ENCODE data around the gene NFIX. TPM values are rescaled to one million over a fixed set of nuclear protein-coding genes. Genes with fewer than 3 reads are reported as not detected.

Gene NFIX
- total and polyA plus RNA-seq, 2 of the 13 experiments (the other 11 are each of a cell fraction or from before 2014, with no cell fraction given): 3.4 to 5.4 TPM

DNA sequence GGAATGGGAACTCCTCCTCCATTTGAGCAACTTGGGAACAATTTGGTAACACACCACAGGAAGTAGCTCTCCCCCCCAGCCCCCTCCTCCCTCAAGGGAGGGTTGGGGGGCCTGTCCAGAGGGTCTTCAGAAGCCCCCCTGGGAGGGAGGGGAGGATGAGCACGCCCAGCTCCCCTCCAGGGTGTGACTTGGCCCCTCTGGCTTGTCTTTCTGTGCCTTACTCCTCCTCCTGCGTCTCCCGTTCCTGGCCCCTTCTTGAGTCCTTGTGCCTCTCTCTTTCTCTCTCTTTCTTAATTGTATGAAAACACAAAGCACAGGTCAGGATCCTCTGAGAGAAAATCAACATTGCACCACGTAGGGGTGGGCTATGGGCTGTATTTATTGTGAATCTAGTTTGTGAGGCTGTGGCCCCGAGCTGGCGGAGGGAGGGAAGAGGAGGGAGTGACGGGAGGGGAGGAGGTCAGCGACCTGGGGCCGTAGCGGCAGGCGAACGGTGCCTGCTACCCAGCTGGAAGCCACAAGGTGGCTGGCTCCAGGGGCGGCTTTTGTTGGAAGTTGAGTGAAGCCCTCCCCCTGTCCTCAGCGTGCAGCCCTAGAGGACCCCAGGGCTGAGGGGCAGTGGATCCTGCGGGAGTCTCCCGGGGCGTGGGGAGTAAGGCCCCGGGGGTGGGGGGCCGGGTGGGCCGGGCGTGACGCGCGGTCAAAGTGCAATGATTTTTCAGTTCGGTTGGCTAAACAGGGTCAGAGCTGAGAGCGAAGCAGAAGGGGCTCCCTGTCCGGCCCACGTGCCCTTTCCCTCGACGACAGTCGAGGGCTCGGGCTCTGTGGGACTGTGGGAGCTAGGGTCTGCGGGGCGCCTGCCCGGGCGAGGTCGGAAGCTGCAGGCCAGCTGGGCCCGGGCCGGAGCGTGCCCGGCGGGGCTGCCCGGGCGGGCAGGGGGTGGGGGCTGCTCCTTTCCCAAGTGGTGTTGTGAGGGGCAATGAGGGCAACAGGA, 101.0 kb downstream of the NFIX start (continued):
- TF ChIP-seq, protein P1, sequence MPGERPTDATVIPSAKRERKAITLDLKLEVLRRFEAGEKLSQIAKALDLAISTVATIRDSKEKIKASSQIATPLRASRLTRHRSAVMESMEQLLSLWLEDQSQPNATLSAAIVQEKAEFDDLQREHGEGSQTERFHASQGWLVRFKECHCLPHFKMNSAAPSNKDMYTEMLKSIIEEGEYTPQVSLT (CRISPR knock-in tag; IDR thresholded peaks at IDR 0.05; ENCODE audit: borderline replicate concordance, low read depth): no peak
- TF ChIP-seq NONO (IDR thresholded peaks at IDR 0.05) (no peak), NONO (CRISPR knock-in tag; conservative IDR thresholded peaks at IDR 0.05) (no peak), RCOR2 (CRISPR knock-in tag; IDR thresholded peaks at IDR 0.05) (no peak), RFX1 (IDR thresholded peaks at IDR 0.05) (no peak), ZNF251 (CRISPR knock-in tag; IDR thresholded peaks at IDR 0.05) (no peak), ZSCAN20 (CRISPR knock-in tag; IDR thresholded peaks at IDR 0.05; ENCODE audit: borderline replicate concordance) (no peak), FOSL1 (CRISPR knock-in tag; IDR thresholded peaks at IDR 0.05; ENCODE audit: borderline replicate concordance) (no peak), ZSCAN22 (CRISPR knock-in tag; IDR thresholded peaks at IDR 0.05) (no peak), JUND (CRISPR knock-in tag; IDR thresholded peaks at IDR 0.05) (no peak), SP1 (IDR thresholded peaks at IDR 0.05) (no peak), SP1 (CRISPR knock-in tag; IDR thresholded peaks at IDR 0.05) (no peak), ZNF781 (CRISPR knock-in tag; IDR thresholded peaks at IDR 0.05; ENCODE audit: borderline replicate concordance, not compliant biosample characterization) (no peak), NR2F1 (CRISPR knock-in tag; IDR thresholded peaks at IDR 0.05) (peak; percentile 63 to 74; a peak in 3 of 4 replicates)
- TF ChIP-seq, protein P2, sequence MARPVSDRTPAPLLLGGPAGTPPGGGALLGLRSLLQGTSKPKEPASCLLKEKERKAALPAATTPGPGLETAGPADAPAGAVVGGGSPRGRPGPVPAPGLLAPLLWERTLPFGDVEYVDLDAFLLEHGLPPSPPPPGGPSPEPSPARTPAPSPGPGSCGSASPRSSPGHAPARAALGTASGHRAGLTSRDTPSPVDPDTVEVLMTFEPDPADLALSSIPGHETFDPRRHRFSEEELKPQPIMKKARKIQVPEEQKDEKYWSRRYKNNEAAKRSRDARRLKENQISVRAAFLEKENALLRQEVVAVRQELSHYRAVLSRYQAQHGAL (CRISPR knock-in tag; IDR thresholded peaks at IDR 0.05; ENCODE audit: not compliant biosample characterization): no peak
- TF ChIP-seq, protein P3, sequence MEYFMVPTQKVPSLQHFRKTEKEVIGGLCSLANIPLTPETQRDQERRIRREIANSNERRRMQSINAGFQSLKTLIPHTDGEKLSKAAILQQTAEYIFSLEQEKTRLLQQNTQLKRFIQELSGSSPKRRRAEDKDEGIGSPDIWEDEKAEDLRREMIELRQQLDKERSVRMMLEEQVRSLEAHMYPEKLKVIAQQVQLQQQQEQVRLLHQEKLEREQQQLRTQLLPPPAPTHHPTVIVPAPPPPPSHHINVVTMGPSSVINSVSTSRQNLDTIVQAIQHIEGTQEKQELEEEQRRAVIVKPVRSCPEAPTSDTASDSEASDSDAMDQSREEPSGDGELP (IDR thresholded peaks at IDR 0.05; ENCODE audit: borderline replicate concordance, low read depth): peak; percentile 54; the same call in 1 of the 2 replicates
- TF ChIP-seq, protein P4, sequence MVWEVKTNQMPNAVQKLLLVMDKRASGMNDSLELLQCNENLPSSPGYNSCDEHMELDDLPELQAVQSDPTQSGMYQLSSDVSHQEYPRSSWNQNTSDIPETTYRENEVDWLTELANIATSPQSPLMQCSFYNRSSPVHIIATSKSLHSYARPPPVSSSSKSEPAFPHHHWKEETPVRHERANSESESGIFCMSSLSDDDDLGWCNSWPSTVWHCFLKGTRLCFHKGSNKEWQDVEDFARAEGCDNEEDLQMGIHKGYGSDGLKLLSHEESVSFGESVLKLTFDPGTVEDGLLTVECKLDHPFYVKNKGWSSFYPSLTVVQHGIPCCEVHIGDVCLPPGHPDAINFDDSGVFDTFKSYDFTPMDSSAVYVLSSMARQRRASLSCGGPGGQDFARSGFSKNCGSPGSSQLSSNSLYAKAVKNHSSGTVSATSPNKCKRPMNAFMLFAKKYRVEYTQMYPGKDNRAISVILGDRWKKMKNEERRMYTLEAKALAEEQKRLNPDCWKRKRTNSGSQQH (CRISPR knock-in tag; IDR thresholded peaks at IDR 0.05; ENCODE audit: low read depth): no peak
- TF ChIP-seq, protein P5, sequence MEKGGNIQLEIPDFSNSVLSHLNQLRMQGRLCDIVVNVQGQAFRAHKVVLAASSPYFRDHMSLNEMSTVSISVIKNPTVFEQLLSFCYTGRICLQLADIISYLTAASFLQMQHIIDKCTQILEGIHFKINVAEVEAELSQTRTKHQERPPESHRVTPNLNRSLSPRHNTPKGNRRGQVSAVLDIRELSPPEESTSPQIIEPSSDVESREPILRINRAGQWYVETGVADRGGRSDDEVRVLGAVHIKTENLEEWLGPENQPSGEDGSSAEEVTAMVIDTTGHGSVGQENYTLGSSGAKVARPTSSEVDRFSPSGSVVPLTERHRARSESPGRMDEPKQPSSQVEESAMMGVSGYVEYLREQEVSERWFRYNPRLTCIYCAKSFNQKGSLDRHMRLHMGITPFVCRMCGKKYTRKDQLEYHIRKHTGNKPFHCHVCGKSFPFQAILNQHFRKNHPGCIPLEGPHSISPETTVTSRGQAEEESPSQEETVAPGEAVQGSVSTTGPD (CRISPR knock-in tag; IDR thresholded peaks at IDR 0.05): no peak
